GM23338 (cell line): ENCODE results near the gene PNPLA7. TPM values are rescaled to one million over a fixed set of nuclear protein-coding genes. Genes with fewer than 3 reads are reported as not detected.
"Not testable (repeated sequence)": the region's sequence is repeated elsewhere in the genome, so short reads cannot be mapped to it uniquely, and the experiment has no call there.

Experiments used
- ATAC-seq: fragments of 200-7000 bp; cut with Tn5 transposase; 3 replicates; pipeline ENCODE4 v1.9.1; 2020
- DNase-seq: peaks from one replicate; pipeline ENCODE4 v3.0.0-alpha.2; 2015; ENCODE audit warnings: low spot score
- H2AFZ ChIP-seq: fragments of 200-600 bp; sonication (generic); 2 replicates; pipeline ENCODE4 v1.8.0; 2016; ENCODE audit warnings: antibody characterized with exemption, mild to moderate bottlenecking, moderate library complexity
- H3F3A ChIP-seq: fragments of 200-600 bp; sonication (generic); replicated peaks from 2 replicates; pipeline ENCODE4 v1.8.0; 2017; ENCODE audit warnings: antibody characterized with exemption, mixed run types, low read depth
- H3K27ac ChIP-seq: fragments of 200-600 bp; sonication (generic); 2 replicates; pipeline ENCODE4 v1.6.1; 2016; ENCODE audit warnings: low read depth
- H3K27me3 ChIP-seq: fragments of 200-600 bp; sonication (generic); 2 replicates; pipeline ENCODE4 v1.8.0; 2016; ENCODE audit warnings: mild to moderate bottlenecking, mixed run types, moderate library complexity; ENCODE audit not compliant: insufficient read depth
- H3K36me3 ChIP-seq: fragments of 200-600 bp; sonication (generic); 2 replicates; pipeline ENCODE4 v1.8.0; 2016; ENCODE audit warnings: mild to moderate bottlenecking; ENCODE audit not compliant: insufficient read depth
- H3K4me1 ChIP-seq: fragments of 200-600 bp; sonication (generic); 2 replicates; pipeline ENCODE4 v1.8.0; 2016; ENCODE audit warnings: mild to moderate bottlenecking, moderate library complexity; ENCODE audit not compliant: insufficient read depth
- H3K4me2 ChIP-seq: fragments of 200-600 bp; sonication (generic); 2 replicates; pipeline ENCODE4 v1.7.1; 2017; ENCODE audit warnings: mixed run types
- H3K4me3 ChIP-seq: fragments of 200-600 bp; sonication (generic); 2 replicates; pipeline ENCODE4 v1.6.1; 2016; ENCODE audit warnings: mixed run types
- H3K79me2 ChIP-seq: fragments of 200-600 bp; sonication (generic); replicated peaks from 2 replicates; pipeline ENCODE4 v1.8.0; 2017; ENCODE audit warnings: mild to moderate bottlenecking; ENCODE audit not compliant: insufficient read depth
- H3K9me2 ChIP-seq: fragments of 200-600 bp; sonication (generic); 2 replicates; pipeline ENCODE4 v1.8.0; 2017; ENCODE audit not compliant: insufficient read depth
- H4K20me1 ChIP-seq: fragments of 200-600 bp; sonication (generic); replicated peaks from 2 replicates; pipeline ENCODE4 v1.8.0; 2017; ENCODE audit warnings: mild to moderate bottlenecking; ENCODE audit not compliant: insufficient read depth
- H3K27ac Mint-ChIP-seq: 2 replicates; pipeline ENCODE4 v1.8.0; 2020; ENCODE audit warnings: inconsistent platforms, mild to moderate bottlenecking, moderate library complexity, mixed read lengths
- H3K27me3 Mint-ChIP-seq: 3 replicates; pipeline ENCODE4 v1.8.0; 2022; ENCODE audit warnings: low read depth, mild to moderate bottlenecking, moderate library complexity, mixed read lengths, inconsistent platforms; ENCODE audit not compliant: insufficient read depth, poor library complexity
- H3K36me3 Mint-ChIP-seq: 3 replicates; pipeline ENCODE4 v1.8.0; 2021; ENCODE audit warnings: low read depth, mild to moderate bottlenecking, inconsistent platforms, moderate library complexity, mixed read lengths
- H3K4me1 Mint-ChIP-seq: 3 replicates; pipeline ENCODE4 v1.8.0; 2020; ENCODE audit warnings: mild to moderate bottlenecking, inconsistent platforms, mixed read lengths
- H3K4me3 Mint-ChIP-seq: 3 replicates; pipeline ENCODE4 v1.8.0; 2021; ENCODE audit warnings: moderate library complexity, mild to moderate bottlenecking, inconsistent platforms, mixed read lengths
- H3K9me3 Mint-ChIP-seq: 3 replicates; pipeline ENCODE4 v1.8.0; 2020; ENCODE audit warnings: moderate library complexity, mild to moderate bottlenecking, inconsistent platforms, mixed read lengths
- JUNB ChIP-seq: IDR thresholded peaks from one replicate; pipeline ENCODE4 v1.6.1; 2016; ENCODE audit warnings: antibody characterized with exemption; ENCODE audit not compliant: unreplicated experiment
- POLR2AphosphoS5 ChIP-seq: IDR thresholded peaks from 2 replicates; pipeline ENCODE4 v1.6.1; 2016; ENCODE audit warnings: antibody characterized with exemption, low read depth
- ZNF331 ChIP-seq: fragments of 250-450 bp; sonication (Bioruptor Pico); IDR thresholded peaks from 2 replicates; pipeline ENCODE4 v1.5.0; 2020; ENCODE audit warnings: low read depth, mild to moderate bottlenecking, moderate library complexity
- polyA plus RNA-seq: library from polyadenylated mRNA; unstranded; fragments of >200 nt; fragmentation: Nextera tagmentation; extraction: Ambion mirVana; gene quantifications from 2 replicates; pipeline ENCODE4 v1.2.1, GENCODE V29; 2016
- total RNA-seq: library from RNA; depleted of rRNA; stranded (reverse); fragments of >200 nt; shearing (Covaris generic); gene quantifications from 2 replicates; pipeline ENCODE4 v1.2.3, GENCODE V29; 2014
- TF ChIP-seq, protein P1 (sequence below), 2 experiments: fragments of 200-600 bp in 1 of 2; sonication (generic) in 1 of 2; conservative IDR thresholded peaks; 2 replicates each; pipeline versions ENCODE4 v1.5.1 to v1.6.1; 2016 to 2017; ENCODE audit warnings: antibody characterized with exemption in 2 of 2, low read depth in 2 of 2, mild to moderate bottlenecking in 2 of 2, moderate library complexity in 1 of 2
- TF ChIP-seq, protein P2 (sequence below): IDR thresholded peaks from 2 replicates; pipeline ENCODE4 v1.6.1; 2016; ENCODE audit warnings: antibody characterized with exemption
- TF ChIP-seq, protein P3 (sequence below): IDR thresholded peaks from one replicate; pipeline ENCODE4 v1.6.1; 2018; ENCODE audit warnings: antibody characterized with exemption; ENCODE audit not compliant: unreplicated experiment

The PNPLA7 gene
- total and polyA plus RNA-seq, 2 experiments from 2014 or later, result 0.45 to 0.80 TPM

DNA sequence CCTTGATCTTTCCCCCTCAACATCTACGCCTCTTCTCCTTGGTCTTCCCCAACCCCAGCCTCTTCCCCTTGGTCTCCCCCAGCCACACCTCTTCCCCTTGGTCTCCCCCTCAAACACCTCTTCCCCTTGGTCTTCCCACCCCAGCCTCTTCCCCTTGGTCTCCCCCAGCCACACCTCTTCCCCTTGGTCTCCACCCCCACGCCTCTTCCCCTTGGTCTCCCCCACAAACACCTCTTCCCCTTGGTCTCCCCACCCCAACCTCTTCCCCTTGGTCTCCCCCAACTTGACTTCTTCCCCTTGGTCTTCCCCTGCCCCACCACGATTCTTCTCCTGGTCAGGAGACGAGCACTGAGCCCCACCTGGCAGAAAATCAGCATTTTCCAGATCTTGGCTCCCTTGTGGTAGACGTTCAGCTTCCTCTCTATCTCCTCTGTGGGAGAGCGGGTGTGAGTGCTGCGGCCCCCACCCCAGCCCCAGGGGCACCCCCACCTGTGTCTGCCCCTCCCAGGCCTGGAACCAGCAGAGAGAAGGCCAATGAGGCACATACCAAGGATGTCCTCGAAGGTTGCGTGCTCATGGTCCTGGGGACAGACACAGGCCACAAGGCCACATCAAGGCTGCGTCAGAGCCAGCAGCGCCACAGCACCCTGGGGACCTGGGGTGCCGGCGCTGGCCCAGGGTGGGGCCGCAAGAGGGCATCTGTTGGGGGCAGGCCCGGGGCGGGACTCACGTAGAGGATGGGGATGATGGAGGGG is 98.0 kb downstream of the PNPLA7 start (continued):
- TF ChIP-seq, protein P1, sequence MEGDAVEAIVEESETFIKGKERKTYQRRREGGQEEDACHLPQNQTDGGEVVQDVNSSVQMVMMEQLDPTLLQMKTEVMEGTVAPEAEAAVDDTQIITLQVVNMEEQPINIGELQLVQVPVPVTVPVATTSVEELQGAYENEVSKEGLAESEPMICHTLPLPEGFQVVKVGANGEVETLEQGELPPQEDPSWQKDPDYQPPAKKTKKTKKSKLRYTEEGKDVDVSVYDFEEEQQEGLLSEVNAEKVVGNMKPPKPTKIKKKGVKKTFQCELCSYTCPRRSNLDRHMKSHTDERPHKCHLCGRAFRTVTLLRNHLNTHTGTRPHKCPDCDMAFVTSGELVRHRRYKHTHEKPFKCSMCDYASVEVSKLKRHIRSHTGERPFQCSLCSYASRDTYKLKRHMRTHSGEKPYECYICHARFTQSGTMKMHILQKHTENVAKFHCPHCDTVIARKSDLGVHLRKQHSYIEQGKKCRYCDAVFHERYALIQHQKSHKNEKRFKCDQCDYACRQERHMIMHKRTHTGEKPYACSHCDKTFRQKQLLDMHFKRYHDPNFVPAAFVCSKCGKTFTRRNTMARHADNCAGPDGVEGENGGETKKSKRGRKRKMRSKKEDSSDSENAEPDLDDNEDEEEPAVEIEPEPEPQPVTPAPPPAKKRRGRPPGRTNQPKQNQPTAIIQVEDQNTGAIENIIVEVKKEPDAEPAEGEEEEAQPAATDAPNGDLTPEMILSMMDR (conservative IDR thresholded peaks at IDR 0.05; ENCODE audit: low read depth in 2 of 2), result no peak
- TF ChIP-seq POLR2AphosphoS5 (no peak), ZNF331 (CRISPR knock-in tag) (no peak), JUNB (no peak)
- TF ChIP-seq, protein P2, sequence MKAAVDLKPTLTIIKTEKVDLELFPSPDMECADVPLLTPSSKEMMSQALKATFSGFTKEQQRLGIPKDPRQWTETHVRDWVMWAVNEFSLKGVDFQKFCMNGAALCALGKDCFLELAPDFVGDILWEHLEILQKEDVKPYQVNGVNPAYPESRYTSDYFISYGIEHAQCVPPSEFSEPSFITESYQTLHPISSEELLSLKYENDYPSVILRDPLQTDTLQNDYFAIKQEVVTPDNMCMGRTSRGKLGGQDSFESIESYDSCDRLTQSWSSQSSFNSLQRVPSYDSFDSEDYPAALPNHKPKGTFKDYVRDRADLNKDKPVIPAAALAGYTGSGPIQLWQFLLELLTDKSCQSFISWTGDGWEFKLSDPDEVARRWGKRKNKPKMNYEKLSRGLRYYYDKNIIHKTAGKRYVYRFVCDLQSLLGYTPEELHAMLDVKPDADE, result no peak
- TF ChIP-seq, protein P3, sequence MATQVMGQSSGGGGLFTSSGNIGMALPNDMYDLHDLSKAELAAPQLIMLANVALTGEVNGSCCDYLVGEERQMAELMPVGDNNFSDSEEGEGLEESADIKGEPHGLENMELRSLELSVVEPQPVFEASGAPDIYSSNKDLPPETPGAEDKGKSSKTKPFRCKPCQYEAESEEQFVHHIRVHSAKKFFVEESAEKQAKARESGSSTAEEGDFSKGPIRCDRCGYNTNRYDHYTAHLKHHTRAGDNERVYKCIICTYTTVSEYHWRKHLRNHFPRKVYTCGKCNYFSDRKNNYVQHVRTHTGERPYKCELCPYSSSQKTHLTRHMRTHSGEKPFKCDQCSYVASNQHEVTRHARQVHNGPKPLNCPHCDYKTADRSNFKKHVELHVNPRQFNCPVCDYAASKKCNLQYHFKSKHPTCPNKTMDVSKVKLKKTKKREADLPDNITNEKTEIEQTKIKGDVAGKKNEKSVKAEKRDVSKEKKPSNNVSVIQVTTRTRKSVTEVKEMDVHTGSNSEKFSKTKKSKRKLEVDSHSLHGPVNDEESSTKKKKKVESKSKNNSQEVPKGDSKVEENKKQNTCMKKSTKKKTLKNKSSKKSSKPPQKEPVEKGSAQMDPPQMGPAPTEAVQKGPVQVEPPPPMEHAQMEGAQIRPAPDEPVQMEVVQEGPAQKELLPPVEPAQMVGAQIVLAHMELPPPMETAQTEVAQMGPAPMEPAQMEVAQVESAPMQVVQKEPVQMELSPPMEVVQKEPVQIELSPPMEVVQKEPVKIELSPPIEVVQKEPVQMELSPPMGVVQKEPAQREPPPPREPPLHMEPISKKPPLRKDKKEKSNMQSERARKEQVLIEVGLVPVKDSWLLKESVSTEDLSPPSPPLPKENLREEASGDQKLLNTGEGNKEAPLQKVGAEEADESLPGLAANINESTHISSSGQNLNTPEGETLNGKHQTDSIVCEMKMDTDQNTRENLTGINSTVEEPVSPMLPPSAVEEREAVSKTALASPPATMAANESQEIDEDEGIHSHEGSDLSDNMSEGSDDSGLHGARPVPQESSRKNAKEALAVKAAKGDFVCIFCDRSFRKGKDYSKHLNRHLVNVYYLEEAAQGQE, result no peak

DNA sequence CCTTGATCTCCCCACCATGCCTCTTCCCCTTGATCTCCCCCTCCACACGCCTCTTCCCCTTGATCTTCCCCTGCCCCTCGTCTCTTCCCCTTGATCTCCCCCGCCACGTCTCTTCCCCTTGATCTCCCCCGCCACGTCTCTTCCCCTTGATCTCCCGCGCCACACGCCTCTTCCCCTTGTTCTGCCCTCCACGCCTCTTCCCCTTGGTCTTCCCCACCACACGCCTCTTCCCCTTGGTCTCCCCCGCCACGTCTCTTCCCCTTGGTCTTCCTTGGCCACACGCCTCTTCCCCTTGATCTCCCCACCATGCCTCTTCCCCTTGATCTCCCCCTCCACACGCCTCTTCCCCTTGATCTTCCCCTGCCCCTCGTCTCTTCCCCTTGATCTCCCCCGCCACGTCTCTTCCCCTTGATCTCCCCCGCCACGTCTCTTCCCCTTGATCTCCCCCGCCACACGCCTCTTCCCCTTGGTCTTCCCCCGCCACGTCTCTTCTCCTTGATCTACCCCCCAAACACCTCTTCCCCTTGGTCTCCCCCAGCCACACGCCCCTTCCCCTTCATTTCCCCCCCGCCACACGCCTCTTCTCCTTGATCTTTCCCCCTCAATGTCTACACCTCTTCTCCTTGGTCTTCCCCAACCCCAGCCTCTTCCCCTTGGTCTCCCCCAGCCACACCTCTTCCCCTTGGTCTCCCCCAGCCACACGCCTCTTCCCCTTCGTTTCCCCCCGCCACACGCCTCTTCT is 98.8 kb downstream of the PNPLA7 start:
- H3F3A ChIP-seq, H3K9me3 Mint-ChIP-seq, H3K36me3 Mint-ChIP-seq, H3K27me3 ChIP-seq, H3K4me3 ChIP-seq, H3K4me1 Mint-ChIP-seq, H3K27me3 Mint-ChIP-seq, H4K20me1 ChIP-seq, H3K9me2 ChIP-seq, DNase-seq, H3K27ac ChIP-seq, ATAC-seq, H3K36me3 ChIP-seq, H3K4me2 ChIP-seq, H2AFZ ChIP-seq, H3K79me2 ChIP-seq, H3K4me3 Mint-ChIP-seq, H3K4me1 ChIP-seq, H3K27ac Mint-ChIP-seq: not testable (repeated sequence)

DNA sequence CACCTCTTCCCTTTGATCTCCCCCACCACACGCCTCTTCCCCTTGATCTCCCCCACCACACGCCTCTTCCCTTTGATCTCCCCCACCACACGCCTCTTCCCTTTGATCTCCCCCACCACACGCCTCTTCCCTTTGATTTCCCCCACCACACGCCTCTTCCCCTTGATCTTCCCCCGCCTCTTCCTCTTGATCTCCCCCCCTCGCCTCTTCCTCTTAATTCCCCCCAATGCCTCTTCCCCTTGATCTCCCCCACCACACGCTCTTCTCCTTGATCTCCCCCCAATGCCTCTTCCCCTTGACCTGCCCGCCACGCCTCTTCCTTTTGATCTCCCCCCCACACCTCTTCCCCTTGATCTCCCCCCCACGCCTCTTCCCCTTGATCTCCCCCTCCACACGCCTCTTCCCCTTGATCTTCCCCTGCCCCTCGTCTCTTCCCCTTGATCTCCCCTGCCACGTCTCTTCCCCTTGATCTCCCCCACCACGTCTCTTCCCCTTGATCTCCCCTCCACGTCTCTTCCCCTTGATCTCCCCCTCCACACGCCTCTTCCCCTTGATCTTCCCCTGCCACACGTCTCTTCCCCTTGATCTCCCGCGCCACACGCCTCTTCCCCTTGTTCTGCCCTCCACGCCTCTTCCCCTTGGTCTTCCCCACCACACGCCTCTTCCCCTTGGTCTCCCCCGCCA is 99.5 kb downstream of the PNPLA7 start:
- H3K4me2 ChIP-seq, H3K27ac ChIP-seq, H3K4me1 ChIP-seq, H3K36me3 ChIP-seq, H3K27ac Mint-ChIP-seq, H3K79me2 ChIP-seq, H3K4me1 Mint-ChIP-seq, H3K27me3 ChIP-seq, H4K20me1 ChIP-seq, H3K9me3 Mint-ChIP-seq, ATAC-seq, H3F3A ChIP-seq, H3K9me2 ChIP-seq, H3K27me3 Mint-ChIP-seq, DNase-seq, H3K4me3 ChIP-seq, H3K4me3 Mint-ChIP-seq, H3K36me3 Mint-ChIP-seq, H2AFZ ChIP-seq: not testable (repeated sequence)
